GM19463 (cell line): ENCODE results near the gene DRC7.

Experiments used
- ATAC-seq: cut with Tn5 transposase; IDR thresholded peaks from one replicate; pipeline ENCODE4 v1.9.1; 2021; ENCODE audit warnings: mild to moderate bottlenecking, moderate library complexity; ENCODE audit not compliant: unreplicated experiment

Gene DRC7

DNA sequence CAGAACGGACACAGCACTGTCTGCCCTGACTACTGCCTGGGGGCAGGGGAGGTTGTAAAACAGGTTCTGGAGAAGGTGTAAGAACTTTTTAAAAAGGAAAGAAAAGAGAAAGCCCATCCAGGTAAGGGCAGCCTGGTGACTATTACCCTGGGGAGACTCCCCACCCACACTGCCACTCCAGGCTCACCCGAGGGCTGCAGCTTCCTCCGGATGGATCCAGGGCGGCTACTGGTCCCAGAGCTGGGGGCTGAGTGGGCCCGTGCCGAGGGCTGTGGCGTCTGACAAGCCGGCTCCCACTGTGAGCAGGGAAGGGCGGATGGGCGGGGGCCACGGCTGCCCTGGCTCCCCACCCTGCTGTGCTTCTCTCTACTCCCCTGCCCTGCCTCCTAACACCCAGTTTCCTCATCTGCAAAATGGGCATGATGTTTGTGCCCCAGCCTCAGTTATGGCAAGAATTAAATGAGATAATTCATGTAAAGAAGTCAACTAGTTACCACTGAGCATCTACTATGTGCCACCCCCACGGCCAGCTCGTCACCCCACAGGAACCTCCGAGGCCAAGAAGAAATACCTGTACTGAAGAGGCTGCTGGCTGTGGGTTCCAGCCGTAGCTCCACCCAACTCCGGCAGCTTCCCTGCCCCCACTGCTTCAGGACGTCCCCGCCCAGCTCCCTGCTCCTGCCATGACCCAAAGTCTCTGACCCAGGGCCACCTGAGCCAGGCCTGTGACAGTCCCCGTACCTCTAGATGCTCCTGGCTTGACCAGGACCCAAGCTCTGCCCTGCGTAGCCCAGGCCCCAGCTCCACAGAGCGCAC, 65.1 kb downstream of the DRC7 start:
- ATAC-seq, result no peak

DNA sequence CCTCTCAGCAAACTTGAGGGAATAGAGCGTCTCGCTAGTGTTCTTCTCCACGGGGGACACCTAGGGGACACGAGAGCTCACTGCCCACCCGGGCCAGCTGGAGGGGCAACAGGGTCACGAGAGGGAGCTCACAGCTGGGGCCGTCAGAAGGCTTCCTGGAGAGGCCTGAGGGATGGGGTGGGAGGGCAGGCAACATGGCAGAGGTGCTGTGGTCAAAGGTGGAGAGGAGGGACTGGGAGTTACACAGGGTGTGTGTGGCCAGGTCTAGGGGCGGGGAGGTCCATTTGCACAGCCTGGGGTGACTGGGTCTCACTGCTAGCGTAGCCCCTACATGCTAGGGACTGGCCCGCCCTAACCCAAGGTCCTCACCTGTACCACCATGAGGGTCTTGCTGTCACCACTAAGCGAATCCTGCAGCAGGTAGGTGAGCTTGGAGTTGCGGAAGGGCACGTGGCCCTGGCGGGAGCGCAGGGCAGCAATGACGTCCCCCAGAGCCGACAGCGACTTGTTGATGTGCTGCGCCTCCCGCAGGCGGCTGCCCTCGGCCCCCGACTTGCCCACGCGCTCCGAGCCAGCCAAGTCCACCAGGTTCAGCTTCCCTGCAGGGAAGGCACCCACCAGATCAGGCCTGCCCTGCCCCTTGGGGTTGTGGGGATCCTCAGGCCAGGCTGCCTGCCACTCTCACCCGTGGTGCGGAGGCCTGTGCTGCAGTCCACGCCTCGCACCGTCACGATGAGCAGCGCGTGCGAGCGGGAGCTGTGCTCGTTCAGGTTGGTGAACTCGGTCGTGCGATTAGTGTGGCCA, 66.0 kb downstream of the DRC7 start:
- no peak for ATAC-seq

DNA sequence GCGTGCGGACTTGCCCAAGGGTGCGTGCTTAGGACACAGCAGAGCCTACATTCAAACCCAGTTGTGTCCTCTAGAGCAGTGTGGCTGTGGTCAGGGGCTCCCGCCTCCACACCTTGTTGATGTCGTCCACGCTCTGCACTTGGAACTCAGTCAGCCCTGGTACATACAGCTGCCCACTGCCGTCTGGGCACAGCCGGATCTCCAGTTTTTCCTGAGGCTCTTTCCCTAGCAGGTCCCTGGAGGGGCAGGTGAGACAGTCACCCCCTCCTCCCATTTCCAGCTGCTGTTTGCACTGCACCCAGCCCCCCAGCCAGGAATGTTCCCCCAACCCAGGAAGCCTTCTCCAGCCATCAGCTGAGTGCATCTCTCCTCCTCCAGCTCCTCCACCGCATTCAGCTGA, 66.7 kb downstream of the DRC7 start:
- ATAC-seq, result no peak

DNA sequence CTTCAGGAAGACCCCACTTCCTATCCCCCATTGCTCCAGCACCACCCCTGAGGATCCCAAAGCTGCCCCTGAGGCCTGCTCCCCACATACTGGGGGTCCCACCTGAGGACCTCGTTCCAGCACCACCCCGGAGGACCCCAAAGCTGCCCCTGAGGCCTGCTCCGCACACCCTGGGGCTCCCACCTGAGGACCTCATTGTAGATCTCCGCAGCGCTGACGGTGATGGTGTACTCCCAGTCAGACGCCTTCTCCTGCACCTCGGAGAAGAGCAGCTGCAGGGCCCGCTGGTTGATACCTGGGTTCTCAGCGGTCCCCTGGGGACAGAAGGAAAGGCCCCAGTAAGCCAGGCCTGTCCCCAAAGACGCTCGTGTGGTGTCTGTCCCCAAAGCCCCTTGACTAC, 67.4 kb downstream of the DRC7 start:
- no peak for ATAC-seq

DNA sequence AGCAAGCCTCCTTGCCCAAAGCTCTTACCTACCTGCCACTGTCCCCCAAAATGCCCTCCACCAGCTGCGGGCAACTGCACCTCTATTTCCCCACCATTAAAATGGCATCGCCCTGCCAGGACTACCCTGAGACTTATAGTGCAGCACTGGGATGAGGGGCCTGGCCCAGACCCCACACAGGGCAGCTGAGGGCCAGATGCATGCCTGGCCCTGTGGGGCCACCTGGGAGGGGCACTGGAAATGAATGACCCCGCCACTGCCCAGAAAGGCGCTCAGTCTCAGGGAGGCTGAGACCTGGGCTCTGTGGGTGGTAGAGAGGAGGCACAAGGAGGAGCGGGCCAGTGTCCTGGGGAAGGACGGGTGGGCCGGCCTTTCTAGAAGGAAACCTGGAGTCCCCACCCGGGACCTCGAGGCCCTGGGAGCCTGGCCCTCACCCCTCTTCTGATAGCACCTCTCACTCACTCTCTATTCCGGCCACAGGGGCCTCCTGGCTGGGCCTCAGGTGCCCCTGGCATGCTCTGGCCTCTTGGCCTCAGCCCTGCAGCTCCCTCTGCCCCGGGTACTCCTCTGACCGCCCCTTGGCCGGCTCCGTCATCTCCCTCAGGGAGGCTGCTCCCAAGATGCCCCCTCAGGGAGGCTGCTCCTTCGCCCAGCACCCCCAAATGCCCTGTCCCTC, 67.9 kb downstream of the DRC7 start:
- ATAC-seq, result no peak

DNA sequence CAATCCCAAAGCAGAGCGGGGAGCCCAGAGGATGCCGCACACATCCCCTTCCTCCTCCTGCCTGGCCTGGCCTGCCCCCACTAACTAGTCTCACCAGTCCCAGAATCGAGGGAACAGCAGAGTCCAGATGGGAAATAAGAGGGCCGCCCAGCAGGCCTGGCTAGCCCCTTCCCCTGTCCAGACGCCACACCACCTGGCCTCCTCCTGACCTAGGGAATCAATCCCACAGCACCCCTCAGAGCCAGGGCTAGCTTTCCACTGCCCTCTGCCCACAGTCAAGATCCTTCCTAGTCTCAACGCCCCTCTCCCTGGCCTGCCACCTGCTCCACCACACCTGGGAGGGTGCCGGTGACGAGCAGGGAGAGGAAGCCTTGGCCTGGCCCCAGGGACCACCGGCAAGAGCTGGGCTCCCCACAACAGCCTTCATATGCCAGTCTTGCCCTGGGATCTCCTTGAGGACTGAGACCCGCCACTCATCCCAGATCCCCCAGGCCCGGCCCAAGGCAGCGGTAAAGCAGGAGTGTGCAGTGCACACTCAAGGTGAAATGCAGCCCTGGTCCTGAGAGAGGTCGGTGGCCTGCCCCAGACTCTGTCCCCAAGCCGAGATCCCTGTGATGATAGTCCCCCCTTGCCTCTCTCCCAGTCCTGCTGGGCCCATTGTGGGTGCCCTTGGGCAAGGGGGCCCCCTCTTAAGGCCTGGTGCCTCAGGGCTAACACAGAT, 68.8 kb downstream of the DRC7 start:
- ATAC-seq, result no peak

DNA sequence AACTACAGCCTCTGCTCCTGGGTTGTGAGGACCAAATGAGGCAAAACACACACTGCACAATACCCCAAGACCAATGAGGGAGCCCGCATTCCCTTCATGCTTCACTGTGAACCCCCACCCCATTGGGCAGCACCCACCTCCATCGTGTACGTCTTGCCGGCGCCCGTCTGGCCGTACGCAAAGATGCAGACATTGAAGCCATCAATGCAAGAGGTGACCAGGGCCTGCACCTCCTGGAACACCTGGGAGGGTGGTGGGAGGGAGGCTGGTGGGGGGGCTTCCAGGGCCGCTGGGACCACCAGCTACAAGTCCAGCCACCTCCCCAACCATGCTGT, 69.4 kb downstream of the DRC7 start:
- ATAC-seq, result no peak

DNA sequence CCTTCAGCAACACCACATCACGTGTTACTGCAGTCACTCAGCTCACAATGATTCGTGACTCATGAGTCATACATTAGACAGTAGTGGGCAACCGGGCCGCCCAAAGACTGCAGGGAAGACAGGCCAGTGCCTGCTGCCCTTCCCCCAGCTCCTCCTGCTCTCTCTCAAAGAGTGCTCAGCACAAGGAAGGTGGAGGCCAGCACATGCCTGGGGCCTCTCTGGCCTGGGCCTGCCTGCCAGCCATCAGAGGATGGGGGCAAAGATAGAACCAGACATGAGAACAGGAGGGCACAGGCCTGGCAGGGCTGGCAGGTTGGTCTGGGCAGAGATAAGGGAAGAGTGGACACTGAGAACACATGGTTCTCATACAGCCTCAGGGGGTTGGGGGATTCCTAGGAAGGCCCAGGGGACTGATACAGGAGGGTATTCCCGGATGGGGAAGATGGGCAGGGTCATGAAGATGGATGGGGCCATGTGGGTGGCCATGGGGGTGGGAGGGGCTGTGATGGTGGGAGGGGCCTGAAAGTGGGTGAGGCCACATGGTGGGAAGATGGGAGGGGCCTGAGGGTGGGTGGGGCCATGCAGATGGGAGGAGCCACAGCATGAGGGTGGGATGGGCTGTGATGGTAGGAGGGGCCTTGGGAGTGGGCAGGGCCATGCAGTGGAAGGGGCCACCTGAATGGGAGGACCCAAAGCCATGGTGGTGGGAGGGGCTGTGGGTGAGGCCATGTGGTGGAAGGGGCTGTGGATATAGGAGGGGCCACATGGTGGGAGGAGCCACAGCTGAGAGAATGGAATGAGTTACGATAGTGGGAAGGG, 69.9 kb downstream of the DRC7 start:
- ATAC-seq, result peak; percentile 37

DNA sequence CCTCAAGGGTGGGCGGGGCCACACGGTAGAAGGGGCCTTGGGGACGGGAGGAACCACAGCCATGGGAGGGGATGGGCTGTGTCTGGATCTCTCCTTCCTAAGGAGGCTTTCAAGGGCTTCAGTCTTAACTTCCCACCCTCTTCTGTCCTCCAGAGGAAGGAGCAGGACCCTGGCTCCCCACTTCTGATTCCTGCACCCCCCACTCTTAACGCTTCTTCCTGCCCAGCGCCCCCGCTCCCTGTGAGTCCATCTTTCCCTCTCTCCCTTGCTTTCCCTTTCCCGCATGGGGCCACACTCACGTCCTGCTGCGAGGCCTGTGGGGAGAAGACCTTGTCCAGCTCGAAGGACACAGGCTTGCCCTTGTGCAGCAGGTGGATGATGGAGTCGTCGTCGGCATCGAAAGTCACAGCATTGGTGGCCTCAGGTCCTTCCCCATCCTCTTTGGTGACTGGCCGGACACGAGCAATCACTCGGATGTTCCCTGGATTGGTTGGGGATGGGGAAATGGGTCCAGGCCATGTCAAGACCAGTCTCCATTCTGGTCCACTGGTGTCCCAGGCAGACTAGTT, 70.6 kb downstream of the DRC7 start:
- no peak for ATAC-seq

DNA sequence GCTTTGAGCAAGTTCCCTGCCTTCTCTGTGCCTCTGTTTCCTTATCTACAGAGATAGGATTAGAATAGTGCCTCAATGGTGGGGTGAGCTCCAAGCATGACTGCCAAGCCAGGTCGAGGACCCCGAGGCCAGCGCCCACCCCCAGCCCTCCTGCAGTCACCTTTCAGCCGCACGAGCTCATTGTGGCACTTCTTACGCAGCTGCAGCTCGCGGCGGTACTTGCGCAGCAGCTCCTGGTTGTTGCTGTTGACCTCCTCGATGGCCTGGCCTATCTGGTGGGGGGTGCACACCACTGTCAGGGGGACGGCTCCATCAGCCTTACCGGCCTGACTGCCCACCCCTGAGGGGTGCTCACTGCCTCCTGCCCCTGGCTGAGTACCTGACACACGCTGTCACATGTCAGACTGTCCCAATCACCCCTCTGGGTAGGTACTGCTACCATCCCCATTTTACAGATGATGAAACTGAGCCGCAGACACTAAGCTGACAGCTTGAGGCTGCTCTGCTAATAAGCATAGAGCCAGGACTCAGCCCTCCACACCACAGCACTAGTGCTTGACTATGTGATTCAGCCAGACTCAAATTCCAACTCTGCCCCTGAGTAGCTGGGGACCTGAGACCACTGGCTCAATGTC, 72.2 kb downstream of the DRC7 start:
- ATAC-seq, result no peak

DNA sequence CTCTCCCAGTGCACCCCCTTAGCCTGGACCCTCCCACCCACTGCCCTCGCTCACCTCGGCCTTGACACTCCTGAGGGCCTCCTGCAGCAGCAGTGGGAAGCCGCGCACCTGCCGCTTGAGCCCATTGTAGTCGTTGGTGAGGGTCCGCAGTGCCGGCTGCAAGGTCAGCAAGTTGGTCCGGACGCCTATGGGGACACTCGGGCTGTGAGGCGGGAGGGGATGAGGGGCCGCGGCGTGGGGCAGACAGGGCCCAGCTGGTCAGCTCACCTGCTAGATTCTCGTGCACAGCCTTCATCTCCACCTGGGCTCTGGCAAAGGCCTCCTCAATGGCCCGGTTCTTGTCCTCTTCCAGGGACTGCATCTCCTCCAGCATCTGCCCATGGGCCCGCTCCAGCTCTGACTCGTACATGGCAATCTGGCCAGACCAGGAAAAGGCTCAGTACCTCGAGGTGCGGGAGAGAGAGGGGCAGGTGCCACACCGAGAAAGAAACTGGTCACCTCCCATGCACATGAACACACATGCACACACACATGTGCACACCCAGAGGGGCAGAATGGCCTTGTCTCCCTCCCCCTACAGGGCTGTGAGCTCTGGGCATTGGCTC, 75.0 kb downstream of the DRC7 start:
- no peak for ATAC-seq

DNA sequence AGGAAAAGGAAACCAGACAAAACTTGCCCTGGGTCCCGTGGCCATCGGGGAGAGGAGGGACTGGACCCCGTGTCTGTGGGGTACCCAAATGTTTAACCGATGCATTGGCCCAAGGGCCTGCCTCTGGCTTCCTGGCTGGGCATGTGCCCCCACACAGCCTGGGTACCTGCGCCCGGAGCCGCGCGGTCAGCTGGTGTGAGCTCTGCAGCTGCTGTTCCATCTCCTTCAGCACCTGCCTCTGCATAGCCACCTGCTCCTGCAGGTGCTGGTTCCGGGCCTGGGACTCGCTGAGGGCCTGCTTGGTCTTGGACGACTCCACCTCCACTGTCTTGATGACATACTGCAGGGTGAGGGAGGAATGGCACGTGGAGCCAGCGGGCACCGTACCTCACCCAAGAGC, 75.8 kb downstream of the DRC7 start:
- ATAC-seq, result no peak

DNA sequence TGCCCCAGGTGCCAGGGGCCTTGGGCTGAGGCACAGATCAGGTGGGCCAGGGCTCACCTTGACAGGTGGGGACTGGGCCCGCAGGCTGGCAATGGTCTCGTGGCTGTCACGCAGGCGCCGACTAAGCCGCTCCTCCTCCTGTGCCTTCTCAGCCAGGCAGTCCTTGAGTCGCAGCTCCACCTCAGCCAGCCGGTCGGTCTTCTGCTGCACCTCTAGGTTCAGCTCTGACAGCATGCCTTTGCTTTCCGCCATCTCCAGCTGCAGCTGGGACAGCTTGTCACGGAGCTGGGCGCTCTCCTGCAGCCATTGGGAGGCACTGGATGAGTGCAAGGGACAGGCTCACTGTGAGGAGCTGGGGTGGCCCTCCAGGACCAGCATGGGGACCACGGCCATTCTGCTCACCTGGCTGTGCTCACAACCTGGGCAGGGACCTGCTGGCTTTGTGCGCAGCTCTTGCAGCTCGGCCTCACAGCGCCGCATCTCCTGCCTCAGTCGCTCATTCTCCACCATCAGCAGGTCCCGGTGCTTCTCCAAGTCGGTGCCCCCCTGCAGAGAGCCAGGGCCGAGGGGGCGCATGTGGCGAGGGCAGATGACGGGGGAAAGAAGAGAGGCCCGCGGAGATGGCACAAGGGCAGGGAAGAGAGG, 76.7 kb downstream of the DRC7 start:
- no peak for ATAC-seq

DNA sequence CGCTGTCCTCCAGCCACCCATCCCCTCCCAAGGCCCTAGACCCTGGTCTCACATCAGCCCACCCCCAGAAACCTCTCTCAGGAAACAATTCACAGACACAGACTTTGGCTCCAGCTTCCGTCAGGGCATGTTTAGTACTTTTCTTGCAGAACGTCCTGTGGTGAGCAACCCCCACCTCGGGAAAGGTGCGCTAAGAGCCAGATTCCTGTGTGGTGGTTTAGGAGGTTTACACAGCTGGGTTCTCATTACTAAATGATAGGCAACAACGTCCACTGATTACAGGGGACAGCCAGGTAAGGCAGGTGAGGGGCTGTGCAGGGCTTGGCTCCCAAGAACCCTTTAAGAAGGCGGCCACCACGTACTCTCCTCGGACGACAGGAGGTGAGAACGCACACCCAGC, 78.4 kb downstream of the DRC7 start:
- ATAC-seq, result no peak

DNA sequence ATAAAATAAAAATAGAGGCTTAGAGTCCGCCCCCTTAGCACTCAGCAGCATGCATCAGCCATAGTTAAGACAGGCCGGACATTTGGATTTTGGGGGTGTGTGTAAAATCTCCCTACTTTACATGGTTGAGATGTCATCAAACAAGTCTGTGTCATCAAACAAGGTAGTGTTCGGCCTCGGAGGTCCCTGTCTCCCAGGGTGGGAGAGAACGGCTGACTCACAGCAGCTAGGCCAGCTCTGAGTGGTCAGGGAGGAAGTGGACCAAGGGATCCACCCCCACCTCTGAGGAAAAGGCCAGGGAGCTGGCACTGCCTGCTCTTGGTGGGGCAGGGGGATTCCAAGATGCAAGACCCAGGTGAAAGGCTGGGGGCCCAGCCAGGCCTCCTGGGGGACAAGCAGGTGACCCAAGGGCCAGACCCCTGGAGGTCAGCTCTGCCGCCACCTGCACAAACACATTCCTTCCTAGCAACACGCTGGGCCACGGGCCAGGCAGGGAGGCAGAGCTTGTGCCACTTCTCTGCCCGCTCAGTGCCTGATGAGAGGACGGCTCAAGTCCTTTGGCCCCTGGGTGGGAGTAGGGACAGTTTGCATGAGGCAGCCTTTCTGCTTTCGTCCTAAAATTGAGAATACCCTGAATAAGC, 79.2 kb downstream of the DRC7 start:
- no peak for ATAC-seq

DNA sequence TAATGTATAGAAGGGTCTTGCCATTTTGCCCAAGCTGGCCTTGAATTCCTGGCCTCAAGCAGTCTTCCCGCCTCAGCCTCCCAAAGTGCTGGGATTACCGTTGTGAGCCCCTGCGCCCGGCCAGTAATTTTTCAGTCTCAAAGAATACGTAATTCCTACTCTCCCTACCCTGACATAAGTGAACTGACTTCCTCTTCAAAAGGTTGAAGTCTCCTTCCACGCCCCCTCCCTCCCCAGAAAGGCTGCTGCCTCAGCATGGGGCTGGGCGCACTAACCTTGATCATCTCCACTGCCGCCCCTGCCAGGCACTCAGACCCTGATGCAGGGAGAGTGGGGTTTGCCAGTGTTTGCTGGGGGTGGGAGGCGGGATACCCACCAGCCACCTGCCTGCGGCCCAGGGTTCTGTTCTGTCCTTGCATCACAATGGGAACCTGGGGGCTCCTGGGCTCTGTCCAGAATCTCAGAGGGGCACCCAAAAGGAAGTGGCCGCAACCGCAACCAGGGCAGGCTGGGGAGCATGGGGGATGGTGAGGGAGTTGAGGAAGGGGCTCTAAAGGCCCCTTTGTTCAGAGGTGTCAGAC, 80.2 kb downstream of the DRC7 start:
- no peak for ATAC-seq

DNA sequence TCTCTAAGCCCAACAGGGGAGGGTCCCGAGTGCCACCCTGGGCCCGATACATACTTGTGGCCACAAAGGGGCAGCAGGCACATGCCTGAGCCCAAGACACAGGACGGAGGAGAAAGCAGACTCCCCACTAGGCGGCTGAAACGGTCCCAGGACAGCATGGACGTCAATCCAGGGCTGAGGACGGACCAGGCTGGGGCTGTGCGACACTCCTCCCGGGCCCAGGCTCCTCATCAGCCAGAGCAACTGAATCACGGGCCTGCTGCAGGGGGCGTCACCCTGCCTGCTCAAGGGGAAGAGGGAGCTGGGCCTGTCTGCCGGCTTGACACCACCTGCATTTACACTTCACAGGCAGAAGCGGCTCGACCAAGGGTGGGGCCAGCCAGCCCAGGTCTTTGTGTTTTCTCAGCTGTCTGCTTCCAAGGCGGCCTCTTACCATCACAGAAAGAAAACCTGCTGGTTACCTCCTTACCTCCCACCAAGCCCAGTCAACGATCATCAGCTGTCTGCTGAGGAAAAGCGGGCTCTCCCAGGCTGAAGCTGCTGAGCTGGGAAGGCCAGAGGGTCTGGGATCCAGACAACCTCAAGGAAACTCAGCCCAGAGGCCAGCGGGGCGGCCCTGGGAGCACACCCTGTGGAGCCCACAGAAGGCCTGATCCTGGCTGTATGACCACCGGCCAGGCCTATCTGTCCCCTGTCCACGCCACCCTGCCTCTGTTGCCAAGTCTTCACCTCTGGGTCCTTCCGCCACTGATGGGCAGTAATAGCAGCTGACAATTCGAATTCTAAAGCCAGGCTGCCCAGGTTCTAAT, 81.3 kb downstream of the DRC7 start:
- ATAC-seq, result no peak
